Stimulated activated CD8-positive, alpha-beta memory T cell treated with anti-CD3 and anti-CD28 coated beads, Interleukin-7, amount 100 ng/mL, for 48 hours (primary cell): ENCODE results near the gene ZNF608.

Source experiments
- DNase-seq, 2 donors: peaks; one replicate each; pipeline ENCODE4 v3.0.0-alpha.2; 2020; ENCODE audit warnings: low read depth in 1 of 2; ENCODE audit errors: extremely low read depth in 1 of 2

Gene ZNF608

GRCh38 chr5:124739634-124740025 is 6.8 kb downstream of the ZNF608 start:
- DNase-seq = no peak

- no peak for DNase-seq
These were observed 7.5 kb downstream of the ZNF608 start for GRCh38 chr5:124738681-124739633.

- no peak for DNase-seq
These were observed 8.8 kb downstream of the ZNF608 start for GRCh38 chr5:124737651-124738050.

GRCh38 chr5:124736805-124737188 is 9.6 kb downstream of the ZNF608 start:
- DNase-seq = no peak

GRCh38 chr5:124736082-124736804 is 10.2 kb downstream of the ZNF608 start:
- no peak for DNase-seq

- DNase-seq = no peak
These were observed 11.1 kb downstream of the ZNF608 start for GRCh38 chr5:124735169-124735858.

GRCh38 chr5:124734574-124735168 is 11.8 kb downstream of the ZNF608 start:
- DNase-seq = no peak

GRCh38 chr5:124733329-124733650 is 13.1 kb downstream of the ZNF608 start:
- no peak for DNase-seq

GRCh38 chr5:124732428-124733328 is 13.8 kb downstream of the ZNF608 start:
- no peak for DNase-seq

GRCh38 chr5:124730381-124730780 is 16.1 kb downstream of the ZNF608 start:
- no peak for DNase-seq

- no peak for DNase-seq
These were observed 16.6 kb downstream of the ZNF608 start for GRCh38 chr5:124729720-124730359.

GRCh38 chr5:124728968-124729332 is 17.5 kb downstream of the ZNF608 start:
- no peak for DNase-seq

- DNase-seq = no peak
These were observed 18.0 kb downstream of the ZNF608 start for GRCh38 chr5:124728331-124728967.

- no peak for DNase-seq
These were observed 19.6 kb downstream of the ZNF608 start for GRCh38 chr5:124726631-124727362.

GRCh38 chr5:124725622-124726258 is 20.7 kb downstream of the ZNF608 start:
- no peak for DNase-seq

- no peak for DNase-seq
These were observed 21.4 kb downstream of the ZNF608 start for GRCh38 chr5:124725040-124725434.

- no peak for DNase-seq
These were observed 21.9 kb downstream of the ZNF608 start for GRCh38 chr5:124724357-124725039.
